Loucy (cell line): ENCODE data around the gene PHF21B.

Experiments used
- CTCF ChIP-seq: fragments of 200-600 bp; sonication (generic); conservative IDR thresholded peaks from 2 replicates; pipeline ENCODE4 v1.5.1; 2014; ENCODE audit warnings: mild to moderate bottlenecking, antibody characterized with exemption, low read length
- EZH2phosphoT487 ChIP-seq: fragments of 200-600 bp; IDR thresholded peaks from 2 replicates; pipeline ENCODE4 v1.6.1; 2018; ENCODE audit warnings: antibody characterized with exemption, mild to moderate bottlenecking, moderate library complexity, borderline replicate concordance

DNA sequence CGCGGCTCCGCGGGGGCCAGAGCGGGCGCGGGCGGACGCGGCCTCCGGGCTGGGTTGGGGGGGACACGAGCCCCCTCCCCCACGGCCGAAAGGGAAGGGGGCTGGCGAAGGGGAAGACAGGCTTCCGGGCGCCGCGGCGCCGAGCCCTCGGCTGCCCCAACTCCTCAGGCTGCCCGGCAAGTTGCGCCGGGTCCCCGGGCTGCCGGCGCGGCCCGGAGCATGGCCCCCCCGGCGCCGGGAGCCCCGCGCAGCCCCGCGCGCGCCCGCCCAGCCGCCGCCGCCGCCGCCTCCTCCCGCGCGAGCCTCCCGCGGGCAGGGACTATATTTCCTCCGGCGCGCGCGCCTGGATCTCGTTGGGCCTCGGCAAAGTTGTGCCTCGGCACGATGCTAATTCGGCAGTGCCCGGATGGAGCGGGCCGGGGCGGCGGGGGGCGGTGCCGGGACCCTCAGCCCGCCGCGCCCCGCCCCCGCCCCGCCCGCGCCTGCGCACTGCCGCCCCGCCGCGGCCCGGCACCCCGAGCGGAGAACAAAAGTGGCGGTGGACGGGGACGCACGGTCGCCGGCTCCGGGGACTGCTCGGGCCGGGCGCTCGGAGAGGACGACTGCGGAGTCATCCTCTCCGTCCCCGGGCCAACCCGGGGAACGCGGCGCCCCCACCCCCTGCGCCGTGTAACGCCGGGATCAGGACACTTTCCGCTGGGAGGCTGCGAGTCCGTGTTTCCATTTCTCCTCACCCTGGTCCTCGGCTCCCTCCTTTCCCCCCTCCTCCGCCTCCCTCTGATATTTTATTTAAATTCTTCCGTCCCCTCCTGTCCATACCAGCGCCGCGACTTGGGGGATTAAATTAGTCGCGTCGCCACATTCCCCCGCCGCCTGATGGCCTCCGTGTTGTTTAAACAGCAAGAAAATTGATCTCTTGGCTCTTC is at the start of gene PHF21B:
- TF ChIP-seq CTCF (no peak), EZH2phosphoT487 (no peak)
